HG03460 (cell line): Measurements from ENCODE around the gene PC.
"Not testable (repeated sequence)": the region's sequence is repeated elsewhere in the genome, so short reads cannot be mapped to it uniquely, and the experiment has no call there.

Experiments used
- ATAC-seq: cut with Tn5 transposase; IDR thresholded peaks from one replicate; pipeline ENCODE4 v1.9.1; 2021; ENCODE audit not compliant: unreplicated experiment

PC gene

DNA sequence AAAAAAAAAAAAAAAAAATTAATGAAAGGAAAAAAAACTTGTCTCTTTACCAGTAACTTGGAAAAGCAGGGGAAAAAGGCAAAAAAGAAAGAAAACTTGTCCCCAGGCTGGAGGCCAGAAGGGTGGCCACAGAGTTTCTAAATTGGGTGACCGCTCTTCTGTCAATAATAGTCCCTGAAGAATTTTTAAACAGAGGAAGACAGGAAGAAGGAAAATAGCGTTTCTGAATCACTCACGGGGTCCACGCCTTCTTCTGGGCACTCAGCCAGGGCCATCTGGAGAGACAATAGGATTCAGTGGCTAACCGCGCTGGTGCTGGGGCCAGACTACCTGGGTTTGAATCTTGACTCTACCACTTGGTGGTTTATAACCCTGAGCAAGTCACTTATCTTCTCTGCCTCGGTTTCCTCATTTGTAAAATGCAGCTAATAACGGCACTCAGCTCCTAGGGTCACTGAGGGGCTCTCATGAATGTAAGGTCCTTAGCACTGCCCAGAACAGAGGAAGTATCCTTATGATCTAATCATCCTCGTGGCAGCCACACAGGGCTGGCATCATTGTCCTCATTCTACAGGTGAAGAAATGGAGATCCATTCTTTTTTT is 23.9 kb upstream of the PC start:
- no peak for ATAC-seq

DNA sequence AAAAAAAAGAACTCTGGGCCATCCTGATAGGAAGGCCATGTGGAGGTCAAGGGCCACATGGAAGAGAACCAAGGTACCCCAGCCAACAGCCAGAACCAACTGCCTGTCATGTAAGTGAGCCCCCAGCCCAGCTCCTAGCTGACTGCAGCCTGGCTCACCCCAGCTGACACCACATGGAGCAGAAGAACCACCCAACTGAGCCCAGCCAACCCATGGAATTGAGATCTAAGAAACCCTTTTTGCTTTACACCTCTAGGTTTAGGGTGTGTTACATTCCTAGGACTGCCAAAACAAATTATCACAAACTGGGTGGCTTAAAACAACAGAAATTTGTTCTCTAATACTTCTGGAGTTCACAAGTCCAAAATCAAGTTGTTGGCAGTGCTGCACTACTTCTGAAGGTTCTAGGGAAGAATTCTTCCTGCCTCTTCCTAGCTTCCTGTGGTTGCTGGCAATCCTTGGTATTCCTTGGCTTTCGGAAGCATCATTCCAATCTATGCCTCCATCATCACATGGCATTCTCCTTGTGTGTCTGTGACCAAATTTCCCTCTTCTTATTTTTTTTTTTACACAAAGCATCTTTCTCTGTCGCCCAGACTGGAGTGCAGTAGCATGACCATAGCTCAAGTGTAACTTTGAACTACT is 21.3 kb upstream of the PC start:
- no peak for ATAC-seq

DNA sequence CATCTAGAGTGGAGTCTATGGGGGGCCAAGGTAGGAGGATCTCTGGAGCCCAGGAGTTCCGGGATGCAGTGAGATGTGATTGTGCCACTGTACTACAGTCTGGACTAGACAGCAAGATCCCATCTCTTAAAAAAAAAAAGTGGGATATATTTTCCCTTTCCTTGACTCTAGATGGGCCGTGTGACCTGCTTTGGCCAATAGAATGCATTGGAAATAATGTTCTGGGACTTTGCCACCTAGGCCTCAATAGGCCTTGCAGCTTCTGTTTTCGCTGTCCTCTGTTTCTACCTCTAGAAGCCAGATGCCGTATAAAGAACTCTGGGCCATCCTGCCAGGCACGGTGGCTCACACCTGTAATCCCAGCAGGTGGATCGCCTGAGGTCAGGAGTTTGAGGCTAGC is 20.5 kb upstream of the PC start:
- no peak for ATAC-seq

DNA sequence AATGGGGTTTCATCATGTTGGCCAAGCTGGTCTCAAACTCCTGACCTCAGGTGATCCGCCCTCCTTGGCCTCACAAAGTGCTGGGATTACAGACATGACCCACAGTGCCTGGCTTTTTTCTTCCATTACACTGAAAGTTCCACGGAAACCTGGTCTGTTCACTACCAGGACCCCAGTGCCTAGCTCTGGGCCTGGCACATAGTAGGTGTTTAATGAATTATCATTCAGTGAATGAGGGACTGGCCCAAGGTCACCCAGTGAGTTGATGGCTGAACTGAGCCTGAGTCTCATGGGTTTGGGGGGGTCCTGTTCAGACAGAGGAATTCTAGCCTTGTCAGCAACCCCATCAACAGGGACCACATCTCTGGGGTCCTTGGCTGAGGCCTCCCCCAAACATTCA is 20.0 kb upstream of the PC start:
- no peak for ATAC-seq

DNA sequence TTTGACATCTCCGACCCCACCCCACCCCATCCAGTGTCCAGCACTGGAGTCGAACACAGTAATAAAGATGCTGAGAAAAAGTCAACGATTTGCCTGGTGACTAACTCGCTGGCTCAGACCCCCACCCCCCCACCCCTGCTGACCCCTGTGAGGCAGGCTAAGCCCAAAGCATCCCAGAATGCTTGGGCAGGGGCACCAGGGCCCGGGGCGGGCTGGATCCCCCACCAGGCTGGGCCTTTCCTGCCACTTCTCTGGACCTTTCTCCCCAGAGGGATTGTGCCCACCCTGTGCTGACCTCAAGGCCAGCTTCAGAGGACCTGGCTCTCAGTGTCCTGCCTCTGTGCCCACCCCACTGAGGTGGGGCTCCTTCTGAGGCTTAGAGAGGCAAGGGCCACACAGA is 18.7 kb upstream of the PC start:
- ATAC-seq: no peak

DNA sequence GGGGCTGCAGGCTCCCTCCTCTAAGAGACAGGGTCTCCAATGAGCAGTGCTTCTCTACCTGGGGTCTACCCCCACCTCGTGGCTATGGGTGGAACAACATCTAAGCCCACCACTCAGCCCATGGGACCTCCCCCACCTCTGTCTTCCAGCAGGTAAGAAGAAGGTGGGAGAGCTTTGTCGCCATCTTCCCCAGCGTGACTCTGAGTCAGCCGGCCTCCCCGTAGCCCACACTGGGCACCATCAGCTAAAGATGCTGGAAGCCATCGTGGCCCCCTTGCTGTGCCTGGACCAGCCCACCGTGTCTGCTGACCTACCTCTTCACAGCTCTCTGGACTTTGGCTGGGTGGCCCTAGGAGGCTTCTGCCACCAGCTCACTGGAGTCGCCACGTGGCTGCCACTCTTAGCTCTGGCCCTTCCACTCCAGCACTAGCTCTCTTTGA is 17.9 kb upstream of the PC start:
- ATAC-seq: no peak

DNA sequence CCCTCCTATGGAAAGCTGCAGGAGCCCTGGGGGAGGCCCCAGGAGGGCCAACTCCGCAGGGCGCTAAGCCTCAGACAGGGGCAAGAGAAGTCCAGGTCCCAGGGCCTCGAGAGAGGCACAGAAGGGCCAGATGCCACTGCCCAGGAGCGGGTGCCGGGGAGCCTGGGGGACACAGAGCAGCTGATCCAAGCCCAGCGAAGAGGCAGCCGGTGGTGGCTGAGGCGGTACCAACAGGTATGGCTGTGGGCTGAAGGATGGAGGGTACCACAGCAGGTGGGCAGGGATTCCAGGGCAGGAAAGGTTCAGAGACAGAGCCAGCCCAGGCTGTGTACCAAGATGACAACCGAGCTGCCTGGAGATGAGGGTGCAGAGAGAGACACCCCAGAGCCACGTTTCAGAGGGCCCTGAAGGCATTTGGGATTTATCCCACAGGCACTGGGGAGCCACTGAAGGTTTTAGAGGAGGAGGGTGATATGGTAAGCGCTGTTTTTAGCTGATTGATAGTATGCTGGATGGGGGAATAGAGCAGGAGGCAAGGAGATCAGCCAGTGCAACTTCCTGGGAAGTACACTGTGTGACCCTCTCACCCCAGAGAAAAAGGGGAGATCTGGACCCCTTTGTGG is 17.3 kb upstream of the PC start:
- no peak for ATAC-seq

DNA sequence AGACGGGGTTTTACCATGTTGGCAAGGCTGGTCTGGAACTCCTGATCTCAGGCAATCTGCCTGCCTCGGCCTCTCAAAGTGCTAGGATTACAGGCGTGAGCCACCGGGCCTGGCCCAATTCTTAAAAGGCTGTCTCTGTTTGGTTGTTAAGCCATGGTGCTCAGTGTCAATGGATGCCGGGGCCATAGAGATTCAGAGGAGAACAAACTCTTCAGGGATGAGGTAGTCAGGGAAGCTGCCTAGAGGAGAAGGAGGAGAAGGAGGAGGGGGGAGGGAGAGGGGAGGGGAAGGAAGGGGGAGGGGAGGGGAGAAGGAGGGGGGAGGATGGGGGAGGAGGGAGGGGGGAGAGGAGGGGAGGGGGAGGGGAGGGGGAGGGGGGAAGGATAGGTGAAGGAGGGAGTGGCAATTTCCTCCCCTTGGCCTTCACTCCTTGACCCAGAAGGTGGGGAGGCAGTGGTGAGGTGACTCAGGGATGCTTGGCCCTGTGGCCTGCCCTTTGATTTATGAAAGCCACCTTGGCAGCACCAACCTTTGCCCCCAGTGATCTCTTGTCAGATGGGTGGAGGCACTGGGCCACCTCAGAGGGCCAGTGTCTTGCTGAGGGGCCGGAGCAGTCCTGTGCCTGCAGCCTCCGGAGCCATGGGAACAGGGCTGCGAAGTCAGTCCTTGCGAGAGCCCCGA is 16.7 kb upstream of the PC start, which contains the start of gene C11orf86:
Gene C11orf86, plus strand, starts transcription at position 581 of the 681 bp plus-strand sequence. Its CDS starts 59 bp downstream, at position 640.
- no peak for ATAC-seq

DNA sequence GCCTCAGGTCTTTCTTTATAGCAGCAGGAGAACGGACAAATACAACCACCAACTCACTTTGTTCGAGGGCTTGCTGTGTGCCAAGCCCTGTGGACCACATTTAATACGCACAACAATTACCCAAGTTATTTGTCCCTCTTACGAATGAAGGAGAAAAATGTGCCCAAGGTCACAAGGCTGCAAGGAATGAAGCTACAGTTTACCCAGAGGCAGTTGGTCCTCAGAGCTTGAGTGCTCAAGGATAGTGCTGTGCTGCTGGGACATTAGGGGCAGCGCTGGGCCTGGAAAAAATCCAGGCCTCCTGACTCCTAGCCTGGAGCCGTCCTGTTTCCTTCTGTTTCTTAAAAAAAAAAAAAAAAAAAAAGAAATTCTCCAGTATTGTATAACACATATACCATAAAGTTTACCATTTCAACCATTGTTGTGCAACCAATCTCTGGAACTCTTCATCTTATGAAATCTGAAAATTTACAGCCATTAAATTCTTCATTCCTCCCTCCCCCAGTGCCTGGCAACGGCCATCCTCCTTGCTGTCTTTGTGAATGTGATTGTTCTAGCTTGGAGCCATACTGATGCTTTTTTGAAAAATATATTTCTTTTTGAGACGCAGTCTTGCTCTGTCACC is 15.9 kb upstream of the PC start:
- ATAC-seq: no peak

DNA sequence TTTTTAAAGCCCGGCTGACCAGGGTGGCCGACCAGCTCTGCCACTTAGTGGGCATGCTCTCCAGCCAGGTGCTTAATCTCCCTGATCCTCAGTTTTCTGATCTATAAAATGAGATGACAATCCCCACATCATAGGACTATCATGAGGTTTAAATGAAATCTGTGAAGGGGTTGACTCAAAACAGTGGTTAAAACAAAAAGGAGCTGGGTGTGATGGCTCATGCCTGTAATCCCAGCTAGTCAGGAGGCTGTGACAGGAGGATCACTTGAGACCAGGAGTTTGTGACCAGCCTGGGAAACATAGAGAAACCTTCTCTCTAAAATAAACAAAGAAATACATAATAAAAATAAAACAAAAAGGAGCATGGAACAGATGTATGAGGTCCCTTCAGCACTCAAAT is 13.3 kb upstream of the PC start:
- ATAC-seq: no peak

DNA sequence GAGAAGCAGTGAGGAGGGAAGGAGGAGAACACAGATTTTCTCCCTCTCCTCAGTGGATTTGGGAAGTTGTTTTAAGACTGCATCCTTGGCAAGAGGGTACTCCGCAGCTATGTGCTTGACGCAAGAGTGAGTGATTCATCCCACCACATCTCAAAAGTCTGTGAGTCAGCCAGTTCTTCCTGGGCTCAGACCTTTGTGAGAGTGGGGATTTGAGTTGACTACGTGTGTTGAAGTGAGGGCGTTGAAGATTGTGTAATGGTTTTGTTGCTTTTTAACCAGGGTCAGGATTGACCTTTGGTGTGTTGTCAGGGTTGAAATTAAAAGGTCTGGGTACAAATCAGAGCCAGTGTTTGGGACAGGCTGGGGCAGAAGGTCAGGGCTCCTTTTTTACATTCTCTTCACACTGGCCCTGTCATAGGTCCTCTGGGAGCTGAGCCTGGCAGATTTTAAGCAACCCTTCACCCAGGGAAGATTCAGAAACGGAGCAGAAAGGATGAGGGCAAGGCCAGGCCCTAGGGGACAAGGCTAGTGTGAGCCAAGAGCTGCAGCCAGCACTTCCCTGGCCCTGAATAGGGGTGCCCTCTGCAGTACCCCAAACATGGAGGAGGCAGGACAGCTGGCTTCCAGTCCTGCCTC is 12.7 kb upstream of the PC start:
- ATAC-seq: no peak

DNA sequence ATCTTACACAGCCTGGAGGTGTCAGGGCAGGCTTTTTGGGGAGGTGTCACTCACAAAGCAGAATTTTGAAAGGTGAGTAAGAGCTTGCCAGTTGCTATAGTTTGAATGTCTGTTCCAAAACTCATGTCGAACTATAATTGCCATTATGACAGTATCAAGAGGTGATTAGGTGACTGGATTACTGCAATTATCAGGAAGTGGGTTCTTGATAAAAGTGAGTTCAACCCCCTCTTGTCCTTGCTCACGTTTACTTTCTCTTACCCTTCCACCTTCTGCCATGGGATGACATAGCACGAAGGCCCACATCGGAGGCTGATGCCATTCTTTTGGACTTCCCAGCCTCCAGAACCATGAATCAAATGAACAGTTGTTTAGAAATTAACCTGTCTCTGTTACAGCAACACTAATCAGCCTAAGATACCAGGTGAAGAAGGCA is 12.2 kb upstream of the PC start:
- ATAC-seq: no peak

DNA sequence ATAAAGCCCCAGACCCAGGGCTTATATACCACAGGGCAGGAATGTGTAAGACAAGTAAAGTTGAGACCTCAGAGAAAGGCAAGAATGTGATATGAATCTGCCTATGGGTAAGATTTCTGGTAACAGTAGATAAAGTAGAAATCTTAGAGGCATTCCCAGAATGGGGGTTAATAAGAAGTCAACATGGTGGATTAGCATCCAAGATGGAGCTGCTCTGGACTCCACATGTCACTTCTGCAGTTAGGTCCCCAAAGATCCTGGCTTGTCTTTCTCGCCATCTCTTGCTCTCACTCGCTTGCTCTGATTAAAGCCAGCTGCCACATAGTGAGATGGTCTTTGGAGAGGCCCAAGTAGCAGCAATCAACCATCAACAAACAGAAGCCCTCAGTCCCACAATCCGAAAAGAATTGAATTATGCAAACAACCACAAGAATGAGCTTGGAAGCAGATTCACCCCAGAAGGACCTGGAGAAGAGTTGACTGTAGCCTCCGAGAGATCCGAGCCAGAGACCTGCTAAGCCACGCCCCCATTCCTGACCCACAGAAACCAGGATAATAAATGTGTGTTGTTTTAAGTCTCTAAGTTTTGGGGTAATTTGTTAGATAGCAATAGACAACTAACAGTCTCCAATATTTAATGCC is 11.5 kb upstream of the PC start:
- no peak for ATAC-seq

DNA sequence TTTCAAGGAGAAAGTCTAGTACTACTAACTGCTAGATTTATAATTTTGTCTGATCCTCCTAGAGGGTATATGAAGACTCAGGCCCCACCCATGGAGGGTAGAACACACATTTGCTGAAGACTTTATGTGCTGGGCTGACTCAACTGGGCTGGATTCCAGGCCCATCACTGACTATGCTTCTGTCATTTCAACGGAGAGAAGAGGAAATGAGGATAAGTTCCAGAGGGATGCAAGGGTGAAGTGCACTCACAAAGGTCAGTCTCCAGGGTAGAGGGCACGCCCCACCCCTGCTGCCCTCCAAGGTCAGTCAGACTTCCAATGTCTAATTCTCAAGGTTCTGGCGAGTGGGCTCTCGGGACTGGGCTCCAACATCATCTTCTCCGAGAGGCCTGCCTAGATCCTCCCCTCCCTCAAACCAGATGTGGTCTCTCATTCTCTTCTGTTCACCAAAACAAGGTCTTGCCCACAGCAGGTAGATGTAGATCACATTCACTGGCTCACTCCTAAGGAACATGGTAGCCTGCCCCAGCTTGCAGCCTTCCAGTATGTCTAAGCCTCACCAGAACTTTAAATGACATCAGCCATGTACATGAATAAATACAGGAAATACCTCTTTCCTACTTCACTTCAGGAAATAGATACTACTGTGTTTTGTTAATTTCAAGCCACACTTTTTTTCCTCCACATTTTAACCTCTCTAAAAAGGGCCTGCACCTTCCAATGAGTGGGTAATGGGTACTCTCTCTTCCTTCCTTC is 9.7 kb upstream of the PC start:
- ATAC-seq: no peak

DNA sequence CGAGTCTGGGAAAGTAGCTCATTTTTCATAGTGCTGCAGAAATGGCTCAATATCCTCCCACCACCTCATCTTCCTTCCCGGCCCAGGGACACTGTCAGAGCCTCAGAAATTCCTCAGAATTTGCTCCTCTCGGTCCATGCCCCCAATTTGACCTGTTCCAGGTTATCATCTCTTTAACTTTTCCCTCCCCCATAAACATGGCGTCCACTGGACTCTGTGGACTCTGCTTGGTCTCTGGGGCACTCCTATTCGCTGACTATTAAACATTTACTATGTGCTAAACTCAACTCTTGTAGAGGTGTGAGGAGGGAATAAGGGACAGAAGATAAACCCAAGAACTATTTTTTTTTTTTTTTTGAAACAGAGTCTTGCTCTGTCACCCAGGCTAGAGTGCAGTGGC is 8.2 kb upstream of the PC start:
- no peak for ATAC-seq

DNA sequence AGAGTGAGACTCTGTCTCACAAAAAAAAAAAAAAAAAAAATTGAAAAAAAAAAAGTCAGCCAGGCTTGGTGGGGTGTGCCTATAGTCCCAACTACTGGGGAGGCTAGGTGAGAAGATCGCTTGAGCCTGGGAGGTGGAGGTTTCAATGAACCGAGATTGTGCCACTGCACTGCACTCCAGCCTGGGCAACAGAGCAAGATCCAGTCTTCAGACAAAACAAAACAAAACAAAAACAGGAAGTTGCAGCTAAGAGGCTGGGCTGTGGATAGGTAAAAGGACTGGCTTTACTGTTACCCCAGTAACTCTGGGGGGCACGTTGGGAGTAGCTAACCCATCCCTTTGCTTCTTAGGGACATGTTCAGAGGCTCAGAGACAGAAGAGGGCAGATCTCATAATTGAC is 6.3 kb upstream of the PC start:
- ATAC-seq: no peak

DNA sequence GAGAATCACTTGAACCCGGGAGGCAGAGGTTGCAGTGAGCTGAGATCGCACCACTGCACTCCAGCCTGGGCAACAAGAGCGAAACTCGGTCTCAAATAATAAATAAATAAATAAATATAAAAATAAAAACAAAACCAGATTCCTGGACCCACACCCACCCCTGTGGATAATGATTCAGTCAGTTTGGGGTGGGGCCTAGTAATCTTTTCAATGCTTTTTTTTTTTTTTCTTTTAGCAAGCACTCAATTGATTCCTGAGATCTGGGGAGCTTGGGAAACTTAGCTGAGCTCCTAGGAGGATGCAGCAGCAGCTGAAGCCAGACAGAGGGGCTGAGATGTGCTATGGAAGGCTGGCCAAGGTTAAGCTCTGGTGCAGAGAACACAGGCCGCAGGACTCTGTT is 4.6 kb upstream of the PC start:
- no peak for ATAC-seq

DNA sequence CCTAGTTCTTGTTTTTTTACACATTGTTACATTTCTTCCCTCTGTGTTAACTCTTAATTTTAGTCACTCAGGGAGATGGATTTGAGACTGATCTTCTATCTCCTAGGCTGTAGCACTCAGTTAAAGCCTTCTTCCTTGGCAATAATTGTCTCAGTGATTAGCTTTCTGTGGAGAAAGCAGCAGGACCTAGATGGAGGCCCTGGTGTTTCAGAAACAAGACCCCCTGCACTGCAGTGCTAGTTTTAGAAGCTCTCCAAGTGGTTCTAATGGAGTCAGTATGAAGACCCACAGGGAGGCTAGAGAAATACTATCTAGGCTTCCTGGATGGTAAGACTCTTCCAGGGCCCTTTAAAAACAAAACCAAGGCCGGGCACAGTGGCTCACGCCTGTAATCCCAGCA is 4.1 kb upstream of the PC start:
- no peak for ATAC-seq

DNA sequence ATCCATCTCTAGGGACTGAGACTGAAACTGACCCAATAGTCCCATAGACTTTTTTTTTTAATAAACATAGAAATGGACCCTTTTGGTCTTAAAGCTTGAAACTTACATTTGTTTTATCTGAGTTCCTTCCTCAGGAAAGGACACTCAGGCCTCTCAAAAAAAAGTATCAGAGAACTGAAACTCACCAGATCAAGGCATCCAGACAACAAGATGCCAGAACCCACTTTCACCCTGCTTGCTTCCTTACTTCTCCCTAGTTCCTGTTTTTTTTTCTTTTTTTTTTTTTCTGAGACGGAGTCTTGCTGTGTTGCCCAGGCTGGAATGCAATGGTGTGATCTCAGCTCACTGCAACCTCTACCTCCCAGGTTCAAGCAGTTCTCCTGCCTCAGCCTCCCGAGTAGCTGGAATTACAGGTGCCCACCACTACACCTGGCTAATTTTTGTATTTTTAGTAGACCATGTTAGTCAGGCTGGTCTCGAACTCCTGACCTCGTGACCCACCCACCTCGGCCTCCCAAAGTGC is 3.6 kb upstream of the PC start:
- not testable (repeated sequence) for ATAC-seq

DNA sequence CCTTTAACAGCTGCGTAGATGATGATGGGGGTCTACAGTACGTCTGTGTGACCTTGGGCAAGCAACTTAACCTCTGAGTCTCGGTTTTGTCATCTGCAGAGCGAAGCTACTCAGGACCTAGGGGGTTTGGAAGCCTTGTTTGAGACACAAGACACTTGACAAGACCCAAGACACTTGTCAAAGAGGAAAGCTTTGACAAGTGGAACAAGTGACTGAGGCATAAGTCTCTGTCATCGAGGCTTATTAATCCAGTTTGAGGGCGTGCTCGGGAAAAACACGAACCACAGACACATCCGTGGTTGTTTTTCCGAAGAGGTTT is 732 bp upstream of the PC start:
- ATAC-seq: no peak
